HepG2 (cell line): ENCODE data around the gene MAP3K20. TPM values are rescaled to one million over a fixed set of nuclear protein-coding genes. Genes with fewer than 3 reads are reported as not detected.

Experiments used
- CSRNP2 ChIP-seq: sonication (generic); formaldehyde crosslinking; conservative IDR thresholded peaks from 2 replicates; pipeline ENCODE4 v1.8.0; 2022; ENCODE audit warnings: low read depth, missing genetic modification reagents
- JUND ChIP-seq: sonication (generic); formaldehyde crosslinking; IDR thresholded peaks from 2 replicates; pipeline ENCODE4 v1.8.0; 2022; ENCODE audit warnings: mild to moderate bottlenecking, missing genetic modification reagents
- POLR2AphosphoS2 ChIP-seq: IDR thresholded peaks from 2 replicates; pipeline ENCODE4 v1.6.1; 2011; ENCODE audit warnings: low read depth, low read length, improper control_type of control experiment
- PRDM4 ChIP-seq: sonication (generic); formaldehyde crosslinking; IDR thresholded peaks from 2 replicates; pipeline ENCODE4 v1.9.0; 2021; ENCODE audit warnings: missing genetic modification reagents, borderline replicate concordance
- XBP1 ChIP-seq: sonication (generic); formaldehyde crosslinking; IDR thresholded peaks from 2 replicates; pipeline ENCODE4 v1.5.0; 2020; ENCODE audit warnings: missing genetic modification reagents
- ZBTB42 ChIP-seq: sonication (generic); formaldehyde crosslinking; IDR thresholded peaks from 2 replicates; pipeline ENCODE4 v1.5.0; 2020; ENCODE audit warnings: mild to moderate bottlenecking, missing genetic modification reagents
- ZNF281 ChIP-seq: sonication (generic); formaldehyde crosslinking; IDR thresholded peaks from 2 replicates; pipeline ENCODE4 v1.4.0; 2020; ENCODE audit warnings: missing genetic modification reagents, borderline replicate concordance
- ZNF510 ChIP-seq: sonication (generic); formaldehyde crosslinking; IDR thresholded peaks from 2 replicates; pipeline ENCODE4 v1.4.0; 2020; ENCODE audit warnings: low read depth, mild to moderate bottlenecking, missing genetic modification reagents
- polyA plus RNA-seq, 8 experiments: library from polyadenylated mRNA; depleted of rRNA in 3 of 8; stranded (reverse) in 7 of 8; unstranded in 1 of 8; fragments of >200 nt; fragmentation: Illumina TruSeq in 4 of 8; extraction: Trizol in 4 of 8; gene quantifications; 2 replicates each; pipeline versions ENCODE4 v1.2.1 to v1.2.3, GENCODE V29; 2011 to 2016; ENCODE audit warnings: low read depth in 4 of 8, missing spikeins in 1 of 8, mixed read lengths in 1 of 8; ENCODE audit not compliant: insufficient read depth in 1 of 8
- total RNA-seq, 5 experiments: library from RNA; depleted of rRNA; stranded (reverse); fragments of >200 nt; fragmentation: Illumina TruSeq; extraction: Trizol; gene quantifications; 2 replicates each; pipeline ENCODE4 v1.2.3, GENCODE V29; 2016; ENCODE audit warnings: low read depth in 1 of 5

The MAP3K20 gene
- total and polyA plus RNA-seq, 2 of the 13 experiments (the other 11 are each of a cell fraction or from before 2014, with no cell fraction given) = 5.2 to 13.5 TPM

GRCh38 chr2:173230181-173230580 lies 154.5 kb downstream of the MAP3K20 start (continued):
- no peak for TF ChIP-seq ZNF281 (CRISPR knock-in tag)
- no peak for TF ChIP-seq POLR2AphosphoS2
- no peak for TF ChIP-seq JUND (CRISPR knock-in tag)
- TF ChIP-seq ZNF510 (CRISPR knock-in tag) = no peak
- no peak for TF ChIP-seq ZBTB42 (CRISPR knock-in tag)
- TF ChIP-seq XBP1 = no peak
- TF ChIP-seq PRDM4 = no peak
- TF ChIP-seq CSRNP2 (CRISPR knock-in tag) = no peak
